Measurements from ENCODE around the gene EML5. TPM values are rescaled to one million over a fixed set of nuclear protein-coding genes. Genes with fewer than 3 reads are reported as not detected.

Gene EML5
- total RNA-seq, 2 donors from 2014 or later: 8.3 to 17.2 TPM

DNA sequence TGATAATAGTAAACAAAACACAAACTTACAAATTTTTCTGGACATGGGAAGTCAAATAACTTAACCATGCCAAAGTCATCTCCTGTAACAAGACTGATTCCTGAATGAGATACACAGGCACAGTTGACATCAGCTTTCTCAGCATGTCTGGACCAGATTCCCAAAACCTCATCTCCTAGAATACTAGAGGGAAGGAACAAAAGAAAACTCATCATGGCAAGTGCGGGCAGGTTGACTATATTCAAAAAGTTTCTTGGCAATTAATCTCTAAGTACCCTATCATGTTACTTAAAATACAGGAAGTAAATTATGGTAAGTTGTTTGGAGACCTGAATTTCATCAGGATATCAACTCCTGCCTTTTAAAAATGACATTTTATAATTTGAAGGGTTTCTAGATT lies 176.1 kb downstream of the EML5 start:
- DNase-seq (ENCODE audit: low spot score): peak; percentile 50
- Histone ChIP-seq H3K27me3 (replicated peaks; ENCODE audit: insufficient read depth) (no peaks in the 10 kb centered on the region), H3K4me3 (no peak overlapping the region), H3K9me3 (no peaks in the 10 kb centered on the region), H3K4me1 (replicated peaks) (no peaks in the 10 kb centered on the region), H3K36me3 (peaks cover 0 to 2% of the 10 kb centered on the region in 2 donors), H3K27ac (no peak overlapping the region)
- TF ChIP-seq POLR2A (IDR thresholded peaks at IDR 0.05) (no peak), CTCF (IDR thresholded peaks at IDR 0.05) (no peak), POLR2AphosphoS5 (IDR thresholded peaks at IDR 0.05) (peak; percentile 55)
- intact Hi-C loops (cut with DNase I): no loop called here
- 47% methylated on average over 1 of the region's 1 CpG for whole genome bisulfite sequencing

DNA sequence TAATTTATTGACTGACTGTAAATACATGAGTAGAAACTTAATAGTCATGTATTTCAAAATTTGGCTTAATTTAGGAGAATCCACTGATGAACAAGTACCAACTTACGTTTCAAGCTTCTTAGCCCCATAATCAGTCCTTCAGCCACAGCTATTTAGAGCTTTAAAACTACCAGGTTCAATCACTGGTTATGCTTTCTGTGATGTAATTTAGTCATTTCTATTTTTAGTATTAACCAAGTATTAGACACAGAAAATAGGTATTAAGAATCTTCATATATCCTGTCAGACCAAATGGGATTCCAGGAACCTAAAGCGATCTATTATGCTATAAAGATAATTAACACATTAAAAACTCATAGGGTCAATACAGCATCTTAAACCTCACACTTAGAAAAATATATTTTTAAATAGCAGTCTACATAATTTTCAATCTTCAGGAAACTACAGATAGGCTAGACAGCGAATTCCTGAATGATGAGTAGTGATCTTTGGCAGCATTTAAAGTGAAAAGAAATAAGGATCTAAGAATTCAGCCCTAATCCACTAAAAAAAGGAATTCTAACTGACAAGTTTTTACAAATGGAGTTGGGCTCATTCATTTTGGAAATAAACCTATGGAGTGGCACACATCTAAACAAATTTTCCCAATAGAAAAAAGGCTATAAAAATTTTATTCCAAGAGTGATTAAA lies 178.4 kb downstream of the EML5 start:
- no peak for TF ChIP-seq POLR2A (IDR thresholded peaks at IDR 0.05)
- no peak for TF ChIP-seq CTCF (IDR thresholded peaks at IDR 0.05)
- no peak for TF ChIP-seq POLR2AphosphoS5 (IDR thresholded peaks at IDR 0.05)
- H3K4me3 ChIP-seq: no peak overlapping the region
- H3K27ac ChIP-seq: no peak overlapping the region
- H3K4me1 ChIP-seq (replicated peaks): no peaks in the 10 kb centered on the region
- H3K36me3 ChIP-seq: peaks cover 0 to 2% of the 10 kb centered on the region in 2 donors
- 76% methylated on average over 3 of the region's 3 CpGs for WGBS
- no peaks in the 10 kb centered on the region for H3K27me3 ChIP-seq (replicated peaks; ENCODE audit: insufficient read depth)
- intact Hi-C loops (cut with DNase I): no loop called here
- no peaks in the 10 kb centered on the region for H3K9me3 ChIP-seq
- DNase-seq (ENCODE audit: low spot score): no peak

DNA sequence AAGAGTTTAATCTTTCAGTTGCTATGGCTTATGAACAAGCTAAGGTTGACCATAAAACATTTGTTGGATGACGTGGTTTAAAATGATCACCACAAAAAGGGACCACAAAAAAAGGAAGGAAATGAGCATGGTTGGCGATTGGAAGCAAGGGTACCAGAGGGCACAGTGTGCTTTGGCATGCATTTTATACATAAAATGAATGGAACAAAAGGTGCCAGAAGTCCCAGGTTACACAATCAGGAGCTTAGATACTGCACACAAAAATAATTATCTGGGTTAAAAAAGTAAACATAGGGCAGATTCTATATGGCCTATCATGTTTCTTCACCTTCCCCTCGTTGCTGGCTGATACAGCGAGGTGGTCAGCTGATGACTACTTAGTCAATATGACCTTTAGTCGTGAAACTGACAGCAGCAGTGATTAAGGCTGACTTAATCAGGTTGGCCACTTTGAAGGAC lies 179.2 kb downstream of the EML5 start:
- intact Hi-C loops (cut with DNase I): no loop called here
- no peaks in the 10 kb centered on the region for H3K27me3 ChIP-seq (replicated peaks; ENCODE audit: insufficient read depth)
- H3K4me1 ChIP-seq (replicated peaks): no peaks in the 10 kb centered on the region
- H3K9me3 ChIP-seq: no peaks in the 10 kb centered on the region
- H3K27ac ChIP-seq: peak overlapping the region in 1 of 2 donors; percentile 32
- H3K4me3 ChIP-seq: no peak overlapping the region
- DNase-seq (ENCODE audit: low spot score): peak; percentile 27
- 29% methylated on average over 5 of the region's 5 CpGs for WGBS
- peaks cover 0 to 1% of the 10 kb centered on the region in 2 donors for H3K36me3 ChIP-seq
- TF ChIP-seq POLR2A (IDR thresholded peaks at IDR 0.05) (no peak), CTCF (IDR thresholded peaks at IDR 0.05) (no peak), POLR2AphosphoS5 (IDR thresholded peaks at IDR 0.05) (peak; percentile 52)

- no peak for TF ChIP-seq POLR2AphosphoS5 (IDR thresholded peaks at IDR 0.05)
- no peak for TF ChIP-seq POLR2A (IDR thresholded peaks at IDR 0.05)
- TF ChIP-seq CTCF (IDR thresholded peaks at IDR 0.05): no peak
- Histone ChIP-seq H3K4me3 (no peak overlapping the region), H3K9me3 (no peaks in the 10 kb centered on the region), H3K4me1 (replicated peaks) (no peaks in the 10 kb centered on the region), H3K27ac (no peak overlapping the region), H3K27me3 (replicated peaks; ENCODE audit: insufficient read depth) (no peaks in the 10 kb centered on the region), H3K36me3 (peaks cover 0 to 6% of the 10 kb centered on the region in 2 donors)
- DNase-seq (ENCODE audit: low spot score): no peak
- intact Hi-C loops (cut with DNase I): no loop called here
- WGBS: 70% methylated on average over 4 of the region's 4 CpGs
These were observed 179.8 kb downstream of the EML5 start for GRCh38 chr14:88612981-88613380.

GRCh38 chr14:88611878-88612277 lies 180.9 kb downstream of the EML5 start:
- Histone ChIP-seq H3K27ac (no peak overlapping the region), H3K36me3 (peaks cover 0 to 6% of the 10 kb centered on the region in 2 donors), H3K4me3 (no peak overlapping the region), H3K9me3 (no peaks in the 10 kb centered on the region), H3K27me3 (replicated peaks; ENCODE audit: insufficient read depth) (no peaks in the 10 kb centered on the region), H3K4me1 (replicated peaks) (no peaks in the 10 kb centered on the region)
- no peak for TF ChIP-seq POLR2AphosphoS5 (IDR thresholded peaks at IDR 0.05)
- intact Hi-C loops (cut with DNase I): no loop called here
- WGBS: 43% methylated on average over 1 of the region's 1 CpG
- DNase-seq (ENCODE audit: low spot score): no peak

Measured in prostate gland (tissue), 2 donors.